Measurements from ENCODE around the gene JUP.

DNA sequence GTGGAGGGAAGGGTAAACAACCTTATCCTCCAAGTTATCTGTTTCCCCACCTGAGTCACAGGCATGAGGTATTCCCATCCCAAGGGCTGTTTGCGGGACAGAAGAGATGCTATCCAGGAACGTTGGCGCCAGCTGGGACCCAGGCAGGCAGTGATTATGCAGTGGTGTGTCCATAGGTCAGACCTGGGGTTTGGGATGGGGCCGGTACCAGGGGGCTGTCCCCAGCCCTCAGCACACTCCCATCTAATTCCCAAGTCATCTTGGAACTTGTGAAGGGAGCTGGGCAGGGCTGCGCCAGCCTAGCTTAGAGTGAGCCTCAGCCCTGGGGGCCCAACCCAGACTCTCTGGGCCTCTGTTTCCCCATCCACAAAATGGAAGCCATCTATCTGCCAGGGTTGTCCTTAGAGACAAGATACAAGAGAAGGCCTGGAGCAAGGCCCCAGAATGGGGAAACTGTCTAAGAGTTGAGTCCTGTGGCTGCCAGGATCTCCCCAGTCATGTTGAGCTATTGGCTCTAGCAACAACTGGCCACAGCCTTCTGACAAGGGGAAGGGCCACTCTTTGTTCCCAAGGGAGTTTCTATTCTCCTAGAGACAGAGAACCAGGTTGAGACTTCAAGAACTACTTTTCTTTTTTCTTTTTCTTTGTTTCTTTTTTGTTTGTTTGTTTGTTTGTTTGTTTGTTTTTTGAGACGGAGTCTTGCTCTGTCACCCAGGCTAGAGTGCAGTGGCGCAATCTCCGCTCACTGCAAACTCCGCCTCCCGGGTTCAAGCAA lies 9.8 kb upstream of the JUP start:
- TF ChIP-seq, protein P1, sequence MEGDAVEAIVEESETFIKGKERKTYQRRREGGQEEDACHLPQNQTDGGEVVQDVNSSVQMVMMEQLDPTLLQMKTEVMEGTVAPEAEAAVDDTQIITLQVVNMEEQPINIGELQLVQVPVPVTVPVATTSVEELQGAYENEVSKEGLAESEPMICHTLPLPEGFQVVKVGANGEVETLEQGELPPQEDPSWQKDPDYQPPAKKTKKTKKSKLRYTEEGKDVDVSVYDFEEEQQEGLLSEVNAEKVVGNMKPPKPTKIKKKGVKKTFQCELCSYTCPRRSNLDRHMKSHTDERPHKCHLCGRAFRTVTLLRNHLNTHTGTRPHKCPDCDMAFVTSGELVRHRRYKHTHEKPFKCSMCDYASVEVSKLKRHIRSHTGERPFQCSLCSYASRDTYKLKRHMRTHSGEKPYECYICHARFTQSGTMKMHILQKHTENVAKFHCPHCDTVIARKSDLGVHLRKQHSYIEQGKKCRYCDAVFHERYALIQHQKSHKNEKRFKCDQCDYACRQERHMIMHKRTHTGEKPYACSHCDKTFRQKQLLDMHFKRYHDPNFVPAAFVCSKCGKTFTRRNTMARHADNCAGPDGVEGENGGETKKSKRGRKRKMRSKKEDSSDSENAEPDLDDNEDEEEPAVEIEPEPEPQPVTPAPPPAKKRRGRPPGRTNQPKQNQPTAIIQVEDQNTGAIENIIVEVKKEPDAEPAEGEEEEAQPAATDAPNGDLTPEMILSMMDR (IDR thresholded peaks at IDR 0.05) = no peak
- no peak for TF ChIP-seq POLR2A (IDR thresholded peaks at IDR 0.05)

Measured in body of pancreas (tissue), 4 donors.